ENCODE data around the gene PCNT. TPM values are rescaled to one million over a fixed set of nuclear protein-coding genes. Genes with fewer than 3 reads are reported as not detected.
A peak's percentile ranks its signal among the peaks of the same experiment; 100 is the strongest.

PCNT gene
- total and polyA plus RNA-seq, 9 of the 15 experiments (the other 6 are each of a cell fraction or from before 2014, with no cell fraction given) = 9.1 to 53.5 (median 31.3) TPM

DNA sequence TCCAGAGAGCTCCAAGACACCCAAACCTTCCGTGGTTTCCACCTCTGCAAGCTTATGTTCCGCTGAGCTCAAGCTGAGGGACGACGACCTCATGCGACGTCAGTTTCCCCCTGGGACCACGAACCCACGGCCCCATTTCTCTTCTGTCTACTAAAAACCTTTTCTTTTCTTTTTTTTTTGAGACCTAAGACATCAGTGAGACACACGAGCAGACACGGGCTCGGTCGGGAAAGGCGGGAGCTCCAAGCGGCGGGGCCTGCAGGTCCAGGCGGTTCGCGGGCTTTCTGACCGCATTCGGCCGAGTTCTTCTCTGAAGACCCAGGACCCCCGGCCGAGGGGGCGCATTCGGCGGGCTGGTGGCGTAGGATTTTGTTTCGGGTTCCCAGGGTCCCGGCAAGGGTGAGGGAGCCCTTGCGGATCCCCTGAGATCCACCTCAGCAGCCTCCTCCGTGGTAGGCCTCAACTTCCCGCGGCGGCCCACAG lies 688 bp upstream of the PCNT start (continued):
- TF ChIP-seq, protein P1, sequence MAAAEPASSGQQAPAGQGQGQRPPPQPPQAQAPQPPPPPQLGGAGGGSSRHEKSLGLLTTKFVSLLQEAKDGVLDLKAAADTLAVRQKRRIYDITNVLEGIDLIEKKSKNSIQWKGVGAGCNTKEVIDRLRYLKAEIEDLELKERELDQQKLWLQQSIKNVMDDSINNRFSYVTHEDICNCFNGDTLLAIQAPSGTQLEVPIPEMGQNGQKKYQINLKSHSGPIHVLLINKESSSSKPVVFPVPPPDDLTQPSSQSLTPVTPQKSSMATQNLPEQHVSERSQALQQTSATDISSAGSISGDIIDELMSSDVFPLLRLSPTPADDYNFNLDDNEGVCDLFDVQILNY (CRISPR knock-in tag; IDR thresholded peaks at IDR 0.05) = 0 out of 2 replicates have a peak, but pooled peaks have one; percentile 5
- TF ChIP-seq ZNF764 (CRISPR knock-in tag; IDR thresholded peaks at IDR 0.05; ENCODE audit: low read depth) = peak; percentile 56; the same call in 1 of the 2 replicates
- TF ChIP-seq NFIC (IDR thresholded peaks at IDR 0.05) = 0 out of 2 replicates have a peak, but pooled peaks have one; percentile 22
- TF ChIP-seq, protein P2, sequence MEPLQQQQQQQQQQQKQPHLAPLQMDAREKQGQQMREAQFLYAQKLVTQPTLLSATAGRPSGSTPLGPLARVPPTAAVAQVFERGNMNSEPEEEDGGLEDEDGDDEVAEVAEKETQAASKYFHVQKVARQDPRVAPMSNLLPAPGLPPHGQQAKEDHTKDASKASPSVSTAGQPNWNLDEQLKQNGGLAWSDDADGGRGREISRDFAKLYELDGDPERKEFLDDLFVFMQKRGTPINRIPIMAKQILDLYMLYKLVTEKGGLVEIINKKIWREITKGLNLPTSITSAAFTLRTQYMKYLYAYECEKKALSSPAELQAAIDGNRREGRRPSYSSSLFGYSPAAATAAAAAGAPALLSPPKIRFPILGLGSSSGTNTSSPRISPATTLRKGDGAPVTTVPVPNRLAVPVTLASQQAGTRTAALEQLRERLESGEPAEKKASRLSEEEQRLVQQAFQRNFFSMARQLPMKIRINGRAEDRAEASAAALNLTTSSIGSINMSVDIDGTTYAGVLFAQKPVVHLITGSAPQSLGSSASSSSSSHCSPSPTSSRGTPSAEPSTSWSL (CRISPR knock-in tag; IDR thresholded peaks at IDR 0.05; ENCODE audit: borderline replicate concordance) = 0 out of 2 replicates have a peak, but pooled peaks have one; percentile 32
- TF ChIP-seq FOXA1 (IDR thresholded peaks at IDR 0.05; ENCODE audit: borderline replicate concordance) = 0 out of 2 replicates have a peak, but pooled peaks have one; percentile 2
- TF ChIP-seq, protein P3, sequence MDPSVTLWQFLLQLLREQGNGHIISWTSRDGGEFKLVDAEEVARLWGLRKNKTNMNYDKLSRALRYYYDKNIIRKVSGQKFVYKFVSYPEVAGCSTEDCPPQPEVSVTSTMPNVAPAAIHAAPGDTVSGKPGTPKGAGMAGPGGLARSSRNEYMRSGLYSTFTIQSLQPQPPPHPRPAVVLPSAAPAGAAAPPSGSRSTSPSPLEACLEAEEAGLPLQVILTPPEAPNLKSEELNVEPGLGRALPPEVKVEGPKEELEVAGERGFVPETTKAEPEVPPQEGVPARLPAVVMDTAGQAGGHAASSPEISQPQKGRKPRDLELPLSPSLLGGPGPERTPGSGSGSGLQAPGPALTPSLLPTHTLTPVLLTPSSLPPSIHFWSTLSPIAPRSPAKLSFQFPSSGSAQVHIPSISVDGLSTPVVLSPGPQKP (CRISPR knock-in tag; IDR thresholded peaks at IDR 0.05) = no peak
- TF ChIP-seq, protein P4, sequence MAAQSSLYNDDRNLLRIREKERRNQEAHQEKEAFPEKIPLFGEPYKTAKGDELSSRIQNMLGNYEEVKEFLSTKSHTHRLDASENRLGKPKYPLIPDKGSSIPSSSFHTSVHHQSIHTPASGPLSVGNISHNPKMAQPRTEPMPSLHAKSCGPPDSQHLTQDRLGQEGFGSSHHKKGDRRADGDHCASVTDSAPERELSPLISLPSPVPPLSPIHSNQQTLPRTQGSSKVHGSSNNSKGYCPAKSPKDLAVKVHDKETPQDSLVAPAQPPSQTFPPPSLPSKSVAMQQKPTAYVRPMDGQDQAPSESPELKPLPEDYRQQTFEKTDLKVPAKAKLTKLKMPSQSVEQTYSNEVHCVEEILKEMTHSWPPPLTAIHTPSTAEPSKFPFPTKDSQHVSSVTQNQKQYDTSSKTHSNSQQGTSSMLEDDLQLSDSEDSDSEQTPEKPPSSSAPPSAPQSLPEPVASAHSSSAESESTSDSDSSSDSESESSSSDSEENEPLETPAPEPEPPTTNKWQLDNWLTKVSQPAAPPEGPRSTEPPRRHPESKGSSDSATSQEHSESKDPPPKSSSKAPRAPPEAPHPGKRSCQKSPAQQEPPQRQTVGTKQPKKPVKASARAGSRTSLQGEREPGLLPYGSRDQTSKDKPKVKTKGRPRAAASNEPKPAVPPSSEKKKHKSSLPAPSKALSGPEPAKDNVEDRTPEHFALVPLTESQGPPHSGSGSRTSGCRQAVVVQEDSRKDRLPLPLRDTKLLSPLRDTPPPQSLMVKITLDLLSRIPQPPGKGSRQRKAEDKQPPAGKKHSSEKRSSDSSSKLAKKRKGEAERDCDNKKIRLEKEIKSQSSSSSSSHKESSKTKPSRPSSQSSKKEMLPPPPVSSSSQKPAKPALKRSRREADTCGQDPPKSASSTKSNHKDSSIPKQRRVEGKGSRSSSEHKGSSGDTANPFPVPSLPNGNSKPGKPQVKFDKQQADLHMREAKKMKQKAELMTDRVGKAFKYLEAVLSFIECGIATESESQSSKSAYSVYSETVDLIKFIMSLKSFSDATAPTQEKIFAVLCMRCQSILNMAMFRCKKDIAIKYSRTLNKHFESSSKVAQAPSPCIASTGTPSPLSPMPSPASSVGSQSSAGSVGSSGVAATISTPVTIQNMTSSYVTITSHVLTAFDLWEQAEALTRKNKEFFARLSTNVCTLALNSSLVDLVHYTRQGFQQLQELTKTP (IDR thresholded peaks at IDR 0.05; ENCODE audit: low read depth in 1 of 2, partially characterized antibody in 2 of 2) = peak in 1 of 2 experiments; percentile 24
- peak; percentile 85; the same call in 1 of the 2 replicates for TF ChIP-seq SIN3B (IDR thresholded peaks at IDR 0.05; ENCODE audit: low read depth)
- TF ChIP-seq, protein P5, sequence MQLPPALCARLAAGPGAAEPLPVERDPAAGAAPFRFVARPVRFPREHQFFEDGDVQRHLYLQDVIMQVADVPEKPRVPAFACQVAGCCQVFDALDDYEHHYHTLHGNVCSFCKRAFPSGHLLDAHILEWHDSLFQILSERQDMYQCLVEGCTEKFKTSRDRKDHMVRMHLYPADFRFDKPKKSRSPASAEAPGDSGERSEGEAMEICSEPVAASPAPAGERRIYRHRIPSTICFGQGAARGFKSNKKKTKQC (CRISPR knock-in tag; IDR thresholded peaks at IDR 0.05) = peak; percentile 87
- no peak for TF ChIP-seq CREBBP (IDR thresholded peaks at IDR 0.05; ENCODE audit: low read depth, low read length)
- TF ChIP-seq RBM14 (IDR thresholded peaks at IDR 0.05; ENCODE audit: borderline replicate concordance, insufficient read depth, low read depth, low read length) = 0 out of 2 replicates have a peak, but pooled peaks have one; percentile 35
- TF ChIP-seq SRSF3 (IDR thresholded peaks at IDR 0.05; ENCODE audit: insufficient read depth, low read length) = peak; percentile 97
